Bone marrow (tissue), 2 donors: Measurements from ENCODE around the gene ATP5PO.
"Not testable (repeated sequence)": the region's sequence is repeated elsewhere in the genome, so short reads cannot be mapped to it uniquely, and the experiment has no call there.

Experiments used
- DNase-seq, 2 donors: peaks; one replicate each; lab custom pipeline; 2025; lab: John Stamatoyannopoulos, UW

ATP5PO gene

GRCh38 chr21:33867868-33868267 lies 47.7 kb downstream of the ATP5PO start:
- DNase-seq, result not testable (repeated sequence)

- no peak for DNase-seq
Measured at GRCh38 chr21:33866826-33867225, 48.8 kb downstream of the ATP5PO start.

DNA sequence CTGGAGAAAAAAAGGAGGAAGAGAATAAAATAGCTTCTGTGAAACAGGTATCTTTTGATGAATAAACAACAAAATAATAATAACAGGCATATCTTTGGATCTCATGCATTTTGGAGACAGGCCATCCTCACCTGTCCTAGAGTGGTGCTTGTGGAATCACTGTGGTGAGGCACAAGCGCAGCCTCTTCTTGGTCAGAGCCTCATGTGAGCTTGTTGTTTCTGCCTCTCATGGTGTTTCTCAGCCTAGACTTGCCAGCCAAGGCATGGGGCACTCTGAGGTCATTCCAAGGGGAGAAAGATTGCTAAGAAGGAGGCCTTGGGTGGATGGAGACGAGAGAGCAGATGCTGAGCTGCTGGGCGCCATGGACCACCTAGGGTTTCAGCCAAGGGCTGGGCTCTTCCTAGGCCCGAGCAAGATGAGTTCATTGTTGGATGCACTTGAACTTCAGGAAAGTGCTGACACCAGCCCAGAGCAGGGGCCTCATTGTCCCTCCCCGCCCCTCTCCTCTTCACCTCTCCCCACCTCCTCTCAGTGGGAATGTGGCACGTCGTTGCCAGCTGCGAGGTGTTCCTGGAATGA lies 49.5 kb downstream of the ATP5PO start:
- no peak for DNase-seq

GRCh38 chr21:33865176-33865575 lies 50.4 kb downstream of the ATP5PO start:
- DNase-seq, result no peak

DNA sequence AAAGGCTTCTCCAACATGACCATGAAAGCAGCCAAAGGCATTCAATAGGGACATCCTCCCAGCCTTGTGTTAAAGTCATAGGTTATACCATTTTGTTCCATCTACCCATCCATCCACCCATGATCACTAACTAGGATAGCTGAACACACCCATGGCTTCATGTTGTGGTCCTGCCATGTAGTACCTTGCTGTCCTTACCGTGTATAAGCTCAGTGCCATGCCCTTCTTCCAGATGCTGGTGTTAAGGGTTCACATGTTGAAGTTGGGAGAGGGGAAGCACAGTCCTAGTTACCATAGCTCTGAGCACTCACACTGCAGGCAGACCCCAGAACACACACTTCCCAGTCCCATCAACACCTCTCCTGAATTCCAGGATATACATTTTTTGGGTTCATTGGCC lies 51.5 kb downstream of the ATP5PO start:
- DNase-seq, result no peak

- DNase-seq, result not testable (repeated sequence)
Measured at GRCh38 chr21:33863191-33863590, 52.4 kb downstream of the ATP5PO start.

DNA sequence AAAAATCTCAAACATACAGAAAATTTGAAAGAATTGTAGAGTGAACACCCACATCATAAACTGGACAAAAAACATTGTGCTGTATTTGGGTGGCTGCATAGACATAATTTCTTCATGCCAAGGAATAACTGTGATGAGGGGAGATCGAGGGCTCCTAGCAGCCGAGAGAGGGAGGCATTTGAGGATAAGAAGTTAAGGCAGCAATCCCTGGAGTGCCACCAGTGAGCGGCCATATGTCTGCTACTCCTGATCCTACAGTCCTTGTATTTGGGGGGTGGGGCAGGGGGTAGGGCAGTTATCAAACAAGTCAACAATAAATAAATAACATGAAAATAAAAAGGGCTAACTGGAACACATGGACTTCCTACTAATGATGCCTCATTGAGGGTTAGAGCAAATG lies 54.5 kb downstream of the ATP5PO start:
- DNase-seq, result no peak

GRCh38 chr21:33860332-33860879 lies 55.2 kb downstream of the ATP5PO start:
- no peak for DNase-seq

GRCh38 chr21:33859373-33860102 lies 56.1 kb downstream of the ATP5PO start:
- DNase-seq, result no peak

DNA sequence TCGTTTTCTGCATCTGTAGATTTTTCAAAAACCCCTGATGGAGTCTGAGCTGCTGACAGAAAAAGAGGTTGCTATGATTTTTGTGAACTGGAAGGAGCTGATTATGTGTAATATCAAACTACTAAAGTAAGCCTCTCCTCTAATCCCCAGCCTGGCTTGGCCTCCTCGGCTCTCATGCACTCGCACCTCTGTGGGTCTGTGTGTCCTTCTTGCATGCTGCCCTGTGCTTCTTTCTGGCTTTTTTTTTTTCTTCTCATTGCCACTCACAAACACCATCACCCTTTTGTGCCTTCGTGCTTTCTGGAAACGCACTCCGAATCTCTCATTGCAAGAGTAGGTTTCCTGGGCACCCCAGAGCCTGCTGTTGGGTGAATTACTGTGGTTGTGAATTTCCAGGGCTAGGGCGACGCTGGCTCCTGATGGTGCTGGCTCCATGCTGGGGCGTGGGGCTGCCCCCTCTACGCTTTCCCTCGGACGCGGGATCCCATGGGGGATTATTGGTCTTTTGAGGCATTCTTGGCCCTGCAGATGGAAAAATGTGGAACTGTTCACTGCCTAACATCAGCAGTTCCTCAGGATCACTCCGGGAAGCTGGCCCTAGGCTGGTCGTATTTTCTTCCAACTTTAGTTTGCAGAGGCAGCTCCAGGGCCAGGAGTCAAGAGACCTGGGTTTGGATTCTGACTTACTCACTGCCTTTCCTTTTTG lies 56.8 kb downstream of the ATP5PO start:
- DNase-seq, result no peak

DNA sequence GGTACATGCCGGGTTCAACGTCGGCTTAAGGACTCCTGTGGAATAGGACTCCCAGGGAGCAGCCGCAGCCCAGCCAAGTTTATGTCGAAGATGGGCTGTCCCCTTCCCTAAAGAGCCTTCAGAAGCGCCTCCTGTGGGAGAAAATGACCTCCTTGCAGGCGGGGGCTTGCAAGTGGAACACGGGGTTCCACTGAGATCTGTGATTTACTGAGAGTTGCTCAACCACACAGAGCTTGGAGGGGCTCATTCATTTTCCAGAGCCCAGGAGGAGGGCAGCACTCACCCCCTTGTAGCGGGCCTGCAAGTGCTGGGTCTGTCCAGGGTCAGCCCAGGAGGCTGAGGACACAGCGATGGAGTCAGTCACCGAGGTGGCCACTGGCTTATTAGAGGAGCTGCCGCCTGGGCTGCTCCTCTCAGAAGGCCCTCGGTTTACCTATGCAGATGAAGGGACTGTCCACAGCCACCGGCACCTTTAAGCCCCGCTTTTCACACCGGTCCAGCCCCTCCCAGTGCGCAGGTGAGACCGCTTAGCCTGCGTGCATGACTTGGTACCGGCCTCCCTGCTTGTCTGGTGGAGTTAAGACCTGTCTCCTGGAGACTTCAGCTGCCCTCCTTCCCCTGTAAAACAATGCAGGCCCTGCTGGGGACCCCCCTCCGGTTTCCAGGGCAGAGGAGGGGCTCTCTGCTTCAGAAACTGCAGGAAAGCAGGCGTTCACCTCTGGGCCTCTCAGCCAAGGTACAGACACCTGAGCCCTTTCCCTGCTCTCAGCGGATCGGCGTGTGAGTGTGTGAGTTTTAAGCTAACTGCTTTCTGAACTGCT lies 57.5 kb downstream of the ATP5PO start:
- no peak for DNase-seq

DNA sequence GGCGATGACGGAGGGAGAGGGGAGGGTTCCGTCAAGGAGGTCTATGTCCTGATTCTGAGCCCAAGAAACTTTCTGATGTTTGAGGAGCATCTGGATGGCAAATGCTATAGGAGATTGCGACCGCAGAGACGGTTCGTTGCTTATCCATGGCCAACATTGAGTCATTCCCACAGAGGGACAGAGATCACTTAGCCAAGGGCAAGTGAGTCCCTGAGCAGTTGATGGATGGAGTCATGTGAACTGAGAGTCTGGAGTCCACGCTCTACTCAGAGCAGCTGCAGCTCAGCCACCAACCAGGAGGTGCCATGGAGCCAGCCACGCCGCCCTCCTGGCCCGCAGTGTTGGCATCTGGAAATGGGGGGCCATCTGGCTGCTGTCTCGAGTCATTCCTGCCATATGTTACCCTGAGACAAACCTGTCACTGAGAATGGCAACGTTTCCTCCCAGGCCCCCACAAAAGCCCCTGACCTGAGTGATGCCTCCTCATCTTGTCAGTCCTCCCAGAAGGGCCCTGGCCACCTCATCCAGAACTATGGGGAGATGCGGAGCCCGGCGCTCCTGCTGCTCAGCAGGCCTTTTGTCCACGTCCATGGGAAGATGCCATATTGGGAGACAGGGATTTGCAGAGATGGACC lies 58.6 kb downstream of the ATP5PO start:
- DNase-seq, result no peak

- DNase-seq, result no peak
Measured at GRCh38 chr21:33855190-33855589, 60.4 kb downstream of the ATP5PO start.

- no peak for DNase-seq
Measured at GRCh38 chr21:33854604-33855003, 61.0 kb downstream of the ATP5PO start.
